MM.1S (cell line): Measurements from ENCODE around the gene PIH1D1.

Experiments used
- EZH2 ChIP-seq: fragments of 300-600 bp; sonication (generic); optimal IDR thresholded peaks from 2 replicates; pipeline ENCODE3; 2017; ENCODE audit warnings: low read depth, mild to moderate bottlenecking, antibody characterized with exemption, low read length, mixed read lengths
- TF ChIP-seq, protein P1 (sequence below): fragments of 300-600 bp; sonication (generic); IDR thresholded peaks from 2 replicates; pipeline ENCODE4 v1.5.1; 2016; ENCODE audit warnings: antibody characterized with exemption, low read length, mixed read lengths

DNA sequence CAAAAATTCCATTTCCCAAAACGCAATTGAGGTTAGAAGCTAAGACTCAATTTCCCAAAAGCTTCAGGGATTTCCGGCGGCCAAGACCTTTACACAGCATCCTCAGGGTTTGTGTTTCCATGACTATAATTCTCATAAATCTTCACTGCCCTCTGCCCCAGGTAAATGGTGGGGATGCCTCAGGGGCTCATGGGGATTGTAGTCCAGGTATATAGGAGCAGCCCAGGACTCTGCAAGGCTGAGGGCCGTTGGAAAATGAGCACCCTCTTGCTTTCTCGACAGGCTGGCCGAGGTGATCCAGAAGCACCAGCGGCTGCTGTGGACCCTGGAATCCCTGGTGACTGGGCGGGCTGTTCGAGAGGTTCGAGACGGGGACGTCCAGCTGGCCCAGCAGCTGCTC, 7.8 kb upstream of the PIH1D1 start:
- TF ChIP-seq EZH2: no peak
- TF ChIP-seq, protein P1, sequence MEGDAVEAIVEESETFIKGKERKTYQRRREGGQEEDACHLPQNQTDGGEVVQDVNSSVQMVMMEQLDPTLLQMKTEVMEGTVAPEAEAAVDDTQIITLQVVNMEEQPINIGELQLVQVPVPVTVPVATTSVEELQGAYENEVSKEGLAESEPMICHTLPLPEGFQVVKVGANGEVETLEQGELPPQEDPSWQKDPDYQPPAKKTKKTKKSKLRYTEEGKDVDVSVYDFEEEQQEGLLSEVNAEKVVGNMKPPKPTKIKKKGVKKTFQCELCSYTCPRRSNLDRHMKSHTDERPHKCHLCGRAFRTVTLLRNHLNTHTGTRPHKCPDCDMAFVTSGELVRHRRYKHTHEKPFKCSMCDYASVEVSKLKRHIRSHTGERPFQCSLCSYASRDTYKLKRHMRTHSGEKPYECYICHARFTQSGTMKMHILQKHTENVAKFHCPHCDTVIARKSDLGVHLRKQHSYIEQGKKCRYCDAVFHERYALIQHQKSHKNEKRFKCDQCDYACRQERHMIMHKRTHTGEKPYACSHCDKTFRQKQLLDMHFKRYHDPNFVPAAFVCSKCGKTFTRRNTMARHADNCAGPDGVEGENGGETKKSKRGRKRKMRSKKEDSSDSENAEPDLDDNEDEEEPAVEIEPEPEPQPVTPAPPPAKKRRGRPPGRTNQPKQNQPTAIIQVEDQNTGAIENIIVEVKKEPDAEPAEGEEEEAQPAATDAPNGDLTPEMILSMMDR: no peak
